ENCODE results near the gene ARFIP1.

The ARFIP1 gene

DNA sequence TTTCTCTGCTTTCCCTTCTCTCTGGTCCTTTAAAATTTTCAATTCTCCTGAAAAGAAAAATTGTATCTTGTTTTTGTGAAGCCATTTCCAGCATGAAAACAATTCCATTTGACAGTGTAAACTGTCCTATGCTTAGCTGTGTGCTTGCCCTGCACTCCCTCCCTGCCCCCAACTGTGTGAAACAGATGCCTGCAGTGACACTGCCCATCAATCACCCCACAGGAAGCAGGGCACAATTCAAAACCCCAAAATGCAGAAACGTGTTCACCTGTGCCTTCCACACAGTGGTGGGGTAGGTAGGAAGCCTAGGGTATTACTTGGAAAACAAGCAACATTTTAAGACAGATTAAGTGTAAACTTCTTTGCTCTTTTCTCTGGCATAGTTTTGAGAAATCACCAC is 150.1 kb downstream of the ARFIP1 start:
- no peak for TF ChIP-seq CTCF (IDR thresholded peaks at IDR 0.05; ENCODE audit: insufficient read depth, low read depth, low read length, missing control alignments)
- DNase-seq (ENCODE audit: low read depth): no peak
- H3K4me3 ChIP-seq (ENCODE audit: low read depth, low read length): no peak overlapping the region

DNA sequence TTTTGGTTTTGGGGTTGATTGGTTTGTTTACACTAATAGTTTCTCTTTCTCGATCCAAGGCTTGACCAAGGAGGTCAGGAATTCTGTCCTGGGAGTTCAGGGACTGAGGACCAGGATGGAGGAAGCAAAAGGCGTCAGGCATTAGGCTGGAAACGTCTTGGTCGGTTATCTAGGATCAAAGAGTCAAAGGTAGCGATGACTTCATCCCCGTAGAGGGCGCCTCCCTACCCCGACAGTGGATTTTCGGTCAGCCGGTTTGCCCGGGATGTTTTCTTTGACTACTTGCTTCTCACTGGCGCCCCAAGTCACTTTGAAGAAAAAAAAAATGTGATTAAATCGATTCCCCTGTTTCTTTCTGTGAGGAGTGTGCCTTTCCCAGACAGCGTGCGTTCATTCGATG is 155.4 kb downstream of the ARFIP1 start:
- peak; percentile 23 for DNase-seq (ENCODE audit: low read depth)
- no peak overlapping the region for H3K4me3 ChIP-seq (ENCODE audit: low read depth, low read length)
- no peak for TF ChIP-seq CTCF (IDR thresholded peaks at IDR 0.05; ENCODE audit: insufficient read depth, low read depth, low read length, missing control alignments)

DNA sequence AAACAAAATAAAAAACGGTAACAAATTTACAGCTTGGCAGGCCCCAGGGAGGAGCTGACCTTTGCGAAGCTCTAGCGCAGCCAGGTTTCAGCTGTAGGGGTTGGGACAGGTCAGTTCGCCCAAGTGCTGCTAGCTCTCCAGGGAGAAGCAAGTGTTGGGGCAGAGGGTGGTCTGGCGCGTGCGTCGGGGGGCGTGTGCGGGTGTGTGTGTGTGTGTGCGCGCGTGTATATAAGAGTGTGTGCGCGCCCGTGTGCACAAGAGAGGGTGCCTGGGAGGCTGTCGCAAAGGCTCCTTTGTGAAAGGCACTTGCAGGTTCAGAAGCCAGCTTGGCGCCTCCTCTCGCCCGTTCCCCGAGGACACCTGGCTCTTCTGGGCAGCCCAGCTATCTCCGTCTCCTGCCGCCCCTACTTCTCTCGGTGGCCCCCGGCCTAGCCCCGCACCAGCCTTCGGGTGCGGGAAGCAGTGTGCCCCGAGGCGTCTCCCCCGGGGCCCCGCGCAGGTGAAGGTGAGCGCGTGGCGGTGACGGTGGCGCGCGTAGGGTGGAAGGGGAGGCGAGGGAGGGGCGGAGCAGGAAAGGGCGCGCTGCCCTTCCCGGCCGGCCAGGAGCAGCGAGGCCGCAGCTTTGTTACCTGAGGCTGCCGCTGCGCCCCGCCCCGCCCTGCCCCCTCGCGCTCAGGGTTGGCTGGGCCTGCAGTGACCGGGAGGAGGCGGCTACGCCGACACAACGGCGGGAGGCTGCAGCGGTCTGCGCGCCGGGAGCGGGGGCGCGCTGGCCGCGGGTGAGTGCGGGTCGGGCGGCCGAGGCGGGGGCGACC is 156.1 kb downstream of the ARFIP1 start, which contains the start of gene FHDC1:
Gene FHDC1 (plus strand): TSS at position 693 of the 815 bp plus-strand sequence. CDS start 6,735 bp downstream, outside the sequence.
- no peak for TF ChIP-seq CTCF (IDR thresholded peaks at IDR 0.05; ENCODE audit: insufficient read depth, low read depth, low read length, missing control alignments)

GRCh38 chr4:152936446-152937335 is 156.9 kb downstream of the ARFIP1 start:
- no peak for TF ChIP-seq CTCF (IDR thresholded peaks at IDR 0.05; ENCODE audit: insufficient read depth, low read depth, low read length, missing control alignments)
- DNase-seq (ENCODE audit: low read depth): peak; percentile 5
- peak overlapping the region; percentile 45 for H3K4me3 ChIP-seq (ENCODE audit: low read depth, low read length)

More for the DNA sequence above, 156.1 kb downstream of the ARFIP1 start, which contains the start of gene FHDC1:
- H3K4me3 ChIP-seq (ENCODE audit: low read depth, low read length): peak within 1 kb of the TSS; percentile 45
- peak; percentile 18 for DNase-seq (ENCODE audit: low read depth)

DNA sequence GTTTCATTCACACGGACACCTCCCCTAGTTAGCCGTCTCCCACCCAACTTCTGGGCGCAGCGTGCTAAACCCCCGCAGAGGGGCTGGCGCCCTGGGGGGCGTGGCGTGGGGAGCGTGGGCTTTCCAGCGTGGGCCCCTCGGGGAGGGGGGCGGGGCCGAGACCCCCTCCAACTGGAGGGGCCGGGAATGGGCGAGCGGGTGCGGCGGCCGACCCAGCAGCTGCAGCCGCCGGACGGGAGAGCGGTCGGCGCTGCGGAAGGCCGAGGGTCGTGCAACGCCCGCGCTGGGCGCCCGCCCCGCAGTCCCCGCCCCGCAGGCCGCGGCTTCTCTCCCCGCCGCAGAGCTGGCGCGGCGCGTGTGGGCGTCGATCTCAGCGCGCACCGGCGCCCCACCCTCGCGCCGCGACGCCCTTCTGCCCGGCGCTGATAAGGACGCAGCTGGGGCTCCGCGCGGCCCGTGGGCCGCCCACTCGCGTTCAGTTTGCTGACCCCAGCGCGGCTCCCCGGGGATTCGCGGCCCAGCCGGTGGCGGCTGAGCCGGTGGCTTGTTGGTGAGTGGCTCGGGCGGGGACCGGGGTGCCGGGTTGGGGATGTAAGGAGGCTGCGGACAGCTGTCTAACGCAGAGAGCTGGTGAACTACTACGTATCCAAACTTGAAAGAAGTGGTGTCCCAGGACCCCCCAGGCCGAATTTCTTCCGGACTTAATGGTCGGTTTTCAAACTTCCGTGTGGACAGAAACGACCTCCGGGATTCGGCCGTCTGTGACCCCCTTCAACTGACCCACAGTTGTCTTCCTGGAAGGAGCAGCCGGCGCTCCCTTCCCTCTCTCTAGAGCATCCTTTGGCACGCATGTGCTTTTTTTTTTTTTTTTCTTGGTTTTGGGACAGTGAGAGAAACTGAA is 157.8 kb downstream of the ARFIP1 start:
- no peak for TF ChIP-seq CTCF (IDR thresholded peaks at IDR 0.05; ENCODE audit: insufficient read depth, low read depth, low read length, missing control alignments)
- H3K4me3 ChIP-seq (ENCODE audit: low read depth, low read length): peak overlapping the region; percentile 46
- DNase-seq (ENCODE audit: low read depth): peak; percentile 19

All from GM12865 (cell line).